Right renal pelvis (tissue), 4 donors: ENCODE measurements around the gene ELN. TPM values are rescaled to one million over a fixed set of nuclear protein-coding genes. Genes with fewer than 3 reads are reported as not detected.
A peak's percentile ranks its signal among the peaks of the same experiment; 100 is the strongest.
"Not testable (repeated sequence)": the region's sequence is repeated elsewhere in the genome, so short reads cannot be mapped to it uniquely, and the experiment has no call there.

Experiments used
- DNase-seq, 4 donors: peaks; one replicate each; pipeline ENCODE4 v3.0.0-alpha.2; 2013; ENCODE audit warnings: low read depth in 4 of 4, low spot score in 3 of 4, missing footprints in 1 of 4
- polyA plus RNA-seq, 4 donors: library from polyadenylated mRNA; unstranded; fragments of 120-200 nt; gene quantifications; one replicate each; pipeline ENCODE4 v1.2.1, GENCODE V29; 2013; ENCODE audit not compliant: insufficient read length in 4 of 4

The ELN gene
- polyA plus RNA-seq: 100 to 1,000 TPM in 2 of 4 donors, 10 to 100 TPM in 2; 73.5 to 152 (median 95.9) TPM

DNA sequence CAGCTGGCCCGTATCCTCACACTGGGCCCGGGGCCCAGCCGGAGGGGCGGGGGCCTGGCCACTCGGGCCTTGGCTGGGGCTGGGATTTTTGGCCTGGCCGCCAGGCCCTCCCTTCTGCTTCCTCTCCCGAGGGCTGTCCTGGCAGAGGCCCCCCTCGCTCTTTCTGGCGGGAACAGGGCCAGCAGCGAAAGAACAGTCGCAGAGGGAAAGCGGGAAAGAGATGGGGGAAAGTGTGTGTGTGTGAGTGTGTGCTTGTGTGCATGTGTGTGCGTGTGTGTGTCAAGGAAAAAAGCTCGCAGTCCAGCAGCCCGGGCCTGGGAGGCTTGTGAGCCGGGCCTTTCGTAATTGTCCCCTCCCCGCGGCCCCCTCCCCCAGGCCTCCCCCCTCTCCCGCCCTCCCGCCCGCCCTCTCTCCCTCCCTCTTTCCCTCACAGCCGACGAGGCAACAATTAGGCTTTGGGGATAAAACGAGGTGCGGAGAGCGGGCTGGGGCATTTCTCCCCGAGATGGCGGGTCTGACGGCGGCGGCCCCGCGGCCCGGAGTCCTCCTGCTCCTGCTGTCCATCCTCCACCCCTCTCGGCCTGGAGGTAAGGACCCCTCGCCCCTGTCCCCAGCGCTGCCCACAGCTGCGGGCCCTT is at the start of gene ELN:
ELN (plus strand) TSS at position 491 of the 638 bp plus-strand sequence; CDS start at position 506, 15 bp downstream.
- peak in 1 of 4 donors; percentile 65 for DNase-seq

DNA sequence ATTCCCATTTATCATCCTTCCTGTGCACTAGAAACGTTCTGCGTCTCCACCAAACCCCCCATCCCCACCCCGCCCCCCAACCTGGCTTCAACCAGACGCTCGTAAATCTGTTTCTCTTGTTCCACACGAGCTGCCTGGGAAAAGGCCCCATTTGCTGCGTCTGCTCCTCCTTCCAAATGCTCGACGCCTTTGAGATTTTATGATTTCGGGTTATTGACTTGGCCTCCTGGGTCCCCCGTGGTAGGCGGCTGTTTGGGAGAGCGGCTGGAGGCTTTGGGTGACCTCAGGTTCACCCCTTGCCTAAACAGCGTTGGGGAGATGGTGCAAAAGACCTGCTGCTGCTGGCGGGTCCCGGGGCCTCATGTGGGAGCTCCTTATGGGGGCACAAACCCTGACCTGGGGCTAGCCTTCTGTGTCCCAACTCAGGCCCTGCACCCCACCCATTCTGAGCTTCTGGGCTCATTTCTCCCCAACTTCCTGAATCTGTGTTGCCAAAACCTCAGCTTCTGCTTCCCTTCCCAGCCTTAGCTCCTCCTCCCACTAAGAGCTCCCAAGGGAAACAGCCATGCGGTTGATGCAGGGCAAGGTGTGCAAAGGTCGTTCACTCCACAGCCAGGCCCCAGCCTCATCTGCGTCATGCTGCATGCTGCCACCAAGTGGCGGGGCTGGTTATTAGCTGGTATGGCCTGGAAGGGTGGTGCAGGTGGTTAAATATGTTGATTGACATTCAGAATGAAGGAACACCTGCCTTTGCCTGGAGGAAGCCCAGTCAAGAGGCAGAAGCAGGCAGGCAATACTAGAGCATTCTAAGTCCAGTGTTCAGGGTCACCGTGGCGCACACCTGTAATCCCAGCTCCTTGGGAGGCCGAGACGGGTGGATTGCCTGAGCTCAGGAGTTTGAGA is 49.1 kb upstream of the ELN start:
- peak in 1 of 4 donors; percentile 44 for DNase-seq

DNA sequence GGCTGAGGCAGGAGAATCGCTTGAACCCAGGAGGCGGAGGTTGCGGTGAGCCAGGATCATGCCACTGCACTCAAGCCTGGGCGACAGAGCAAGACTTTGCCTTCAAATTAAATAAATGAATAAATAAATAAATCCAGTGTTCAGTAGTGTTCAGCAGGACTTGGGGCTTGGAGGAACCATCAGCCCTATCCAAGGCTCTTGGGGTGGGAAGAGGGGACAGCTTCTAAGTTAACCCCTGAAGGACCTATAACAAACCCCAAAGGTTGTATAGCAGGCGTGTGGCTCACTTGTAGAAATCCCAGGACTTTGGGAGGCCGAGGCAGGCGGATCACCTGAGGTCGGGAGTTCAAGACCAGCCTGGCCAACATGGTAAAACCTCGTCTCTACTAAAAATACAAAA is 48.3 kb upstream of the ELN start:
- DNase-seq: not testable (repeated sequence)

DNA sequence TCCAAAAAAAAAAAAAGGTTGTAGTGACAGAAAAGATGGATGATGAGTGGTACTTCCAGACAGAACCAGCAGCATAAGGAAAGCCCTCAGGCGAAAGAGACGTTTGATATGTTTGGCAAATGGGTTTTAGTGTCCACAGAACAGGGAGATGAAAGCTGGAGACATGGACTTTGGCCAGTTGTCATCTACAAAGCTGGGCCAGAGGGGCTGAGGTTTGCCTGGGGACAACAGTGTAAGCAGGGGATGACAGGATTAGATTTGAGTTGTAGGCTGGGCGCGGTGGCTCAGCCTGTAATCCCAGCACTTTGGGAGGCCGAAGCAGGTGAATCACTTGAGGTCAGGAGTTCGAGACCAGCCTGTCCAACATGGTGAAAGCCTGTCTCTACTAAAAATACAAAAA is 47.8 kb upstream of the ELN start:
- no peak for DNase-seq

DNA sequence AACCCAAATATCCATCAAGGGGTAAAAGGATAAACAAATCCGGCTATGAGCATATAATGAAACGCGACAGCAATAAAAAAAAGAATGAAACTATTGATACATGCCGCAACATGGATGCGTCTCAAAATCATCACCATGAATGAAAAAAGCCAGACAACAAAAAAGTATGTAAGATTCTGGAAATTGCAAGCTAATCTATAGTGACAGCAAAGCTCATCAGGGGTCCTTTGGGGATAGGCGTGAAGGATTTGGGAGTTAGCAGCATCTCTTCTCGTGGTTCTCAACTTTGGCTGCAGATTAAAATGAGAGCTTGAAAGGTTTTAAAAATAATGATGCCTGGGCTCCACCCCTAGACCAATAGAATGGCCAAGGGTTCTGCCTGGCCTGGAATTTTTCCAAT is 46.0 kb upstream of the ELN start:
- no peak for DNase-seq

DNA sequence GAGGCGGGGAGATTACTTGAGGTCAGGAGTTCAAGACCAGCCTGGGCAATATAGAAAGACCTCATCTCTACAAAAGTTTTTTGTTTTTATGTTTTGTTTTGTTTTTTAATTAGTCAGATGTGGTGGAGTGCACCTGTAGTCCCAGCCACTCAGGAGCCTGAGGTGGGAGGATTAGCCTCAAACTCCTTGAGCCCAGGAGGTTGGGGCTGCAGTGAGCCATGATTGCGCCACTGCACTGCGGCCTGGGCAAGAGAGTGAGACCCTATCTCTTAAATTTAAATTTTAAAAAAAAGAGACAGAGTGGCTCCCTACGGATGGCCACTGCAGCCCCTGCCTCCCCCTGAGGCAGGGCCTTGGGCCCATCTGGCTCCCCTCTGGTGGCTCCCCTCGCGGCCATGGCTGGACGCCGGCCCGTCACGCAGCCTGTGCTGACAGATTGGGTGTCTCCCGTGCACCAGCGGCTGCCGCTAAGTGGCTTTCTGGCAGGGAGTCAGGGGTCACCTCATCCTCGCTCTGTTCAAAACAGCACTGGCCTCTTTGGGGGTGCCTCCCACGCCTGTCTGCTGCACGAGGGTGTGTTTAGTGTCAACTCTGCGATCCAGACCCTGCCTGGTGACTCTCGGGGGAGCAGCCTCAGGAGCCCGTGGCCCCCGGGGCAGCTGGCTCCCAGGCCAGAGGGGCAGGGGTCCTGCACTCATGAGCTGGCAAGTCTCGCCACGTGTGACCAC is 44.4 kb upstream of the ELN start:
- no peak for DNase-seq

DNA sequence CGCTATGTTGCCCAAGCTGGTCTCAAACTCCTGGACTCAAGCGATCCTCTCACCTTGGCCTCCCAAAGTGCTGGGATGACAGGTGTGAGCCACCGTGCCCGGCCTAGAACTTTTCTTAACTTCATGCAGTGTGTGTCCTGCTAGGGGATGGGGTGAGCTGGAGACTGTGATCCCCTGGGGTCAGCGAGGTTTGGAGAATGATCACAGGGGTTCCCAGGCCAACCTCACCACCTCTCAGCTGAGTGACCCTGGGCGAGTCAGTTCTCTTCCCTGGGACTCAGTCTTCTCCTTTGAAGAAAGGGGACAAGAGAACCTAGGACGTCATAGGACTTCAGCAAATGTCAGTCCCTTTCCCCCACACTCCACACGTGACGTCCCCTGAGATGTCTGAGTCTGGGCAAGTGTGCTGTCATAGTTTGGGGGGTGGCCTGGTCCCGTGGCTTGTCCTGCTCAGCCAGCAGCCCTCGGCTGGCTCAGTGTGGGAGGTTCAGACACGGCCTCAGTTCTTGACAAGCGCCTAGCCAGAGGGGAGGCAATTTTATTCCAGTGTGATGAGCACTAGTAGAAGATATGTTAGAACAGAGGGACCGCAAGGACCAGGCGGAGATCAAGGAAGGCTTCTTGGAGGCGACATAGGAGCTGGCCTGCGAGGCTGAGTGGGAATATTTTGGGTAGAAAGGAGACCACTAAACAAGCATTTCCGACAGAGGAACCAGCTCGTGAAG is 43.3 kb upstream of the ELN start:
- no peak for DNase-seq

DNA sequence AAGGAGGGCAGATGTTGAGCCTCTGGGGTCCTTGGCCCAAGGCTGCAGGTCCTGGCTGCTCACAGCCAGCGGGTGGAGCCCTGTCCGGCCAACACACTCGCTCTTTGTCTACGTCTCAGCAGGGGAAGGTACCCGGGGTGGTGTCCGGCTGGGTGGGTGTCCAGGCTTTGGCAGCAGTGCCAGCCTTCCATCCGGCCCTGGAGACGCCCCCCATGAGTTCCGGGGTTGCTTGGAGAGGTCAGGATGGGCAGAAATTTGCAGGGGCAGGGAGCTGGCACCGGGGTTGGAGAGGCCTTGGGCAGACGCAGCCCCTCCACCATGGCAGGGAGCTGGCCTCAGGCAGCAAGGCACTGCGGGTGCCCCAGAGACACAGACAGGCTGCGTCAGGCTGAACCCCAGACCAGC is 42.2 kb upstream of the ELN start:
- DNase-seq: no peak

DNA sequence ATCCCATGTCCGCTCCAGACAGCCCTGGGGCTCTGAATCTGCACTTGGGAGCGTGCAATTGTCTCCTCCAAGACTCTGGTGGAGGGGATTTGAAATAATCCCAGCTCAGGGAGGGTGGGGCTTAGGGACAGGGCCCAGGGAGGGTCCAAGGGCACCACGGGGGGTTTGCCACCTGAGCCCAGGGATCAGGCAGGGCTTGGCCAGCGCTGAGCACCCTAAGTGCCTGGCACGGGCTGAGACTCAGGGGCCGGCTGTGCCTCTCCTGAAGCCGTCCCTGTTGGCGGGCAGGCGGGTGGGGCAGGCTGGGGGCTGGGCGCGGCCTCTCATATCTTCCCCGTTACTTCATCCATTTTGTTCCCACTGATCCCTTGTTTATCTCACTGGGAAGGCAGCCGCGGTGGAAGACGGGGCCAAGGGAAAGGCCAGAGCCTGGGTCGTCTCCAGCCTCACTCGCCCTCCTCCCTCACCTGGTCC is 41.8 kb upstream of the ELN start:
- DNase-seq: no peak

DNA sequence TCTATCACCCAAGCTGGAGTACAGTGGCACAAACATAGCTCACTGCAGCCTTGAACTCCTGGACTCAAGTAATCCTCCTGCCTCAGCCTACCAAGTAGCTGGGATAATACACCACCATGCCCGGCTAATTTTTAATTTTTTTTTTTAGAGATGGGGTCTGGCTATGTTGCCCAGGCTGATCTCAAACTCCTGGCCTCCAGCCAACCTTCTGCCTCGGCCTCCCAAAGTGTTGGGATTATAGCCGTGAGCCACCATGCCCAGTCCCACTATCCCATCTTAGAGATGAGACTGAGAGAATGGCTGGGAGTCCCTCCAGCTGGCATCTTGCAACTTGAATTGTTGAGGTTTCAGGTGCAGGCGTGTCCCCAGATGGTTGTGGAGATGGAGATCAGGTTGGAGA is 40.7 kb upstream of the ELN start:
- DNase-seq: no peak

DNA sequence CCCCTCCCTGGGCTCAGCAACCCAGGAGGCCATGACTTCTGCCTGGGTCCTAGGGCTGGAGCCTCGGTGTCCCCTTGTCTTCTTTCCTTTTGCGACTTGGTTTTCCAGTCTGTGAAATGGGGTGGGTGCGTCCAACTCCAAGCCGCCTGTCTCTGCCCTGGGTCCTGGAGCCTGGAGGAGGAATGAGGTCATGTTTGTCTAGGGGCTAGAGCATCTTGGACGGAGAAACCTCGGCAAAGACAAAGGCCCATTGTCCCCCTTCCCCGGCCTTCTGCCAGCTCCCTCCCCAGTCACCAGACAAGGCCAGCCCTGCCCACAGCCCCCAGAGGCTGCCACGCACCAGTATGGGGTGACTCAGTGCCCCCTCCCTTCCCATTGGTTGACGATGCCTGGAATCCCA is 39.8 kb upstream of the ELN start:
- DNase-seq: no peak

DNA sequence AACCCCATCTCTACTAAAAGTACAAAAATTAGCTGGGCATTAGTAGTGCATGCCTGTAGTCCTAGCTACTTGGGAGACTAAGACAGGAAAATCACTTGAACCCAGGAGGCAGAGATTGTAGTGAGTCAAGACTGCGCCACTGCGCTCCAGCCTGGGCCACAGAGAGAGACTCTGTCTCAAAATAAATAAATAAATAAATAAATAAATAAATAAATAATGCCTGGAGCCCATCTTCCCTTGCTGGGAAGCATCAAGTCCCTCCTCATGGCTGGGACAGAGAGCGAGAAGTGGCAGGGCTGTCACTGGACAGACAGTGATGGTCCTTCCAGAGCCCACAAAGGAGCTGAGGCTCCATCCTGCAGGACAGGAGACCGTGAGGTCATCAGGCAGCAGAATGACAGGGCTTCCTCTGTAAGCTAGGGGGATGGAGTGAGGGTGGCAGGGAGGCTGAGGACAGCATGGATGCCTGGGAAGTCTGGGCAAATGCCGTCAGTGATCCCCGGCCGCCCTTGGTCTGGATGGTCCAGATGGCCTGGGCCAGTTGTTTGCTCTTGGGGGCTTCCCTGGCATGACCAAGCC is 36.4 kb upstream of the ELN start:
- DNase-seq: no peak

DNA sequence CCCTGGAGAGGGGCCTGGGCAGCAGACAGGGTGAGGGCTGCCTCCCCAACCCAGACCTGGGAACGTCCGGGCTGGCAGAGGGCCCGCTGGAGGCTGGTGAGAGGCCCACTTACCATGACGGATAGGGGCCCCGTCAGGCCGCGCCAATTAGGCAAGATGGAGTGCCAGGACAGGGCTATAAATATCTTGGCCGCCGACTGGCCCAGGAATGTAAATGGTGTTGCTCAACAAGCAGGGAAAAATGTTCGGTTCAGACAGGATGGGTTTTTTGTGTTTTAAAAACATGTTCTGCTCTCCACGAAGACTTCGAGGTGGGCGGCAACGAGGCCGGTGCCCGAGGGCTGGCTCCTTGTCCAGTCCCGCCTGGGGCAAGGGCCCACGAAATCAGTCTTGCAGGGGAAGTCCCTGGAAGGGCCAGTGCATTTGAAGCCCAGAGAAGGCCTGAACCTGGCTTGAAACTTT is 35.8 kb upstream of the ELN start:
- DNase-seq: no peak

DNA sequence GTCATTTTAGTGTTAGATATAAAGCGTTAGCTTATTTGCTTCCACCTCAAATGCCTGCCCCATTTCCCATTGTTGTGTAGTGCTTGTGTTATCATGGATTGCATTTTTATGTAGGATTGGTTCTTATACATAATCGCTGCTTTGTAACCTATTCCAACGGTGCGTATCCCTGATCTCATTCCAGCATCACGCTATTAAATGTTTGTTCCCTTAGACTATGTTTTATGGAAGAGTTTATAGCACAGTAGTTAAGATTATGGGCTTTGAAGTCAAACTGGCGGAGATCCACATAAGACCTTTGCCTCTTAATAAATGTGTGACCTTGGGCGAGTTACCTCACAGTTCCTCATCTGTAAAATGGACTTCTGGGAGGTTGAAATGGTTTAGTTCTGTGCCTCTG is 34.0 kb upstream of the ELN start:
- no peak for DNase-seq

DNA sequence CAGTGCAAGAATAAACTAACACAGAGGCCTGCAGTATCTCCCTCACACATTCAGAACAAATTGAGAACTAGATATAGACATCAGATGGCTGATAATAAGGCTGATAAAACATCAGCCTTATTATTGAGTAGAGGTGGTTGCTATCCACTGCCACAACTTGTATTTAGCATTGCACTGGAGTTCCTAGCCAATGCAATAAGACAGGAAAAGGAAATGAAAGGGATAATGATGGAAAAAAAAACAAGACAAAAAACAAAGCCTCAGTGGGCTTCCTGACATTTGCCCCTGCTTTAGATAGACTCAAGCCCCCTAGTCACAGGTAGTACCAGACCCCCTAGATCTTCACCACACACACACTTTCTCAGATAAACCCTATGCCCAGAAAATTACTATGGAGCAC is 33.2 kb upstream of the ELN start:
- DNase-seq: no peak

DNA sequence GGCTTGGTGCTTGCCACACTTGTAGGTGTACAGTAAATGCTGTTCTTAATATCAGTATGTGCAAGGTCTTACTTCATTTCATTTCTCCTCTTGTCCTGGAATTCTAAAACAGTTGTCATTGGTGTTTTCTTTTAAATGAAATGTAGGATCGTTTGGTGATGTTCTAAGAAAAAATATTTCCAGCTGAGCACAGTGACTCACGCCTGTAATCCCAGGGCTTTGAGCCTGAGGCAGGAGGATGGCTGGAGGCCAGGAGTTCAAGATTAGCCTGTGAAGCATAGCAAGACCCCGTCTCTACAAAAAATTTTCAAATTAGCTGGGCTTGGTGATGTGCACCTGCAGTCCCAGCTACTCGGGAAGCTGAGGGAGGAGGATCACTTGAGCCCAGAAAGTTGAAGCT is 32.6 kb upstream of the ELN start:
- no peak for DNase-seq

DNA sequence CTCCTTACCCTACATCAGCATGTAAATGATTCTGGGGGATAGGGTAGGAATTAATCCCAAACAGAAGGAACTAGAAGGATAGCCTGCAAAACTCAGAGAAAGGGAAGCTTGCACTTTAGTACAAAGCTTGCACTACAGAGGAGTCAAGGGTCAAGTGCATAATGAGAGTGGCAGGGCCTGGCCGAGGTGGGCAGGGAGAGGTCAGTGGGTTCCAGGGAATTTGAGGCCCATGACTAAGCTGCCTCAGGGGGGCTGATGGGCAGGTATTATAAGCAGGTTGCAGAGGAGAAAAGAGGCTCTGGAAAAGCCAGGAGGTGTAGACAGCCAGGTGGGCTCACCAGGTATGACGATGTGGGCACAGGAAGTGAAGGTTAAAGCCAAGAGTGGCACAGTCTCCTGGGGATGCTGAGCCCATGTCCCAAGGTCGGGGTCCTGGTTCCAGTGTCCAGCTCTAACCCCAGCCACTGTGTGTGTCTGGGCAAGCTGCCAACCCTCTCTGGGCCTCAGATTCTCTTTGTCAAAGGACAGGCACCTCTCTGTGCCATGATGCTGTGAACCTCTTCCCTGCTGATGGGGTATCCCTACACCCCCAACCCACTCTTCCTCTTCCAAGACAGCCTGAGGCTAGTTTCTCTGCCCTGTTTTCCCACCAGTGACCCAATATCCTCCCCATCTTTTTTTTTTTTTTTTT is 32.0 kb upstream of the ELN start:
- no peak for DNase-seq

DNA sequence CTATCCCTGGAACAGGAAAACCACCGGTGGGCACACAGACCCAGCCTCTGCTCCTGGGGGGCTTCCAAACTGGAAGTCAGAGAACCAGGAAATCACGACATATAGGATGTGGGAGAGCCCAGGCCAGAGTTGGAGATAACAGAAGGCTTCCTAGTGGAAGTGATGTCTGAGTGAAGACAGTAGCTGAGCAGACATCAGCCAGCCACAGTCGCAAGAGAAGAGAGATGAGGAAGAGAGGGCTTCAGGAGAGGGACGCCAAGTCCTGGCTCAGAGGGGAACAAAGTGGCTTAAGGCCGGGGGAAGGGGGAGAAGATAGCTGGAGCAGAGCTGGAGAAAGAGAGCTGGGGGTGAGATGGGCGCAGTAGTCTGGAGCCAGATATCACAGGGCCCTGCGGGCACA is 30.9 kb upstream of the ELN start:
- DNase-seq: no peak

DNA sequence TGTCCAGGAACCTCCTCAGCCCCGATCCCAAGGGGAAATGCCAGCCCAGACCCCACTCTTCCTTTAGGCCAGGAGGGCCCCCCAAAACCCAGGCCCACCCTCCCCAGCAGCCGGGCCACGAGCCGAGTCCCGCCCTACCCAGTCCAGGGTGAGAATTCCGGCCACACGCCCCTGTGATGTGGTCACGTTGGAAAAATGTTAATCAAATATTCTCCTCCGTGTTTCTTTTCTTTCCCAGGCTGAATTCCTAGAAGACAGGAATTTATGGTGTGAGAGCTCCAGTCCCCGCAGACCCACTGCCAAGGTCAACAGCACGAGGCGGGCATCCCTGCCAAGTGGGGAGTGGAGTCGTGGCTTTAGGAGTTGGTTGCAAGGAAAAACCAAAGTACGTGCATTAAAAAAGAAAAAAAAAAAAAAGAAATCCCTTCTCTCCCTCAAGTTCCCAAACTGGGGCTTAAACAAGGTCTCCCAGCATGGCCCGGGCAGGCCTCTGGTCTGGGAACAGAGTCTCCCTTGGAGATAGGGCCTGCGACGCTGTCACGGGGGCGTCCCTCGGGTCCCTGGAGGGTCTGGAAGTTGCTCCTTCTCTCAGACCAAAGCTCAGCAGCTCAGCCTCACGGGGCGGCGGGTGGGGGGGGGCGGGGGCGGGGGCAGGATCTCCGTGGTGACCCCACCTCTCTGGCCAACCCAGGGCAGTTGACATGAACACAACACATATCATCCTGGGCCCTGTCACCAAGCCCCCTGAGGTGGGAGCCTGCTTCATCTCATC is 28.1 kb upstream of the ELN start:
- no peak for DNase-seq
